Ascending aorta (tissue), 2 donors: ENCODE measurements around the gene NFIL3. TPM values are rescaled to one million over a fixed set of nuclear protein-coding genes. Genes with fewer than 3 reads are reported as not detected.

ENCODE experiments used
- DNase-seq, 2 donors: peaks; one replicate each; pipeline ENCODE4 v3.0.0-alpha.2; 2019; ENCODE audit warnings: low spot score in 2 of 2
- H3K27ac ChIP-seq, 2 donors: fragments of 200-600 bp; sonication (generic); one replicate each; pipeline ENCODE4 v1.5.1; 2016 to 2017; ENCODE audit warnings: mild to moderate bottlenecking in 1 of 2
- H3K27me3 ChIP-seq: fragments of 200-600 bp; sonication (generic); one replicate; pipeline ENCODE4 v1.5.1; 2017
- H3K36me3 ChIP-seq, 2 donors: fragments of 200-600 bp; sonication (generic); one replicate each; pipeline ENCODE4 v1.5.1; 2016
- H3K4me1 ChIP-seq, 2 donors: fragments of 200-600 bp; sonication (generic); one replicate each; pipeline ENCODE4 v1.5.1; 2016 to 2017; ENCODE audit warnings: mild to moderate bottlenecking in 1 of 2
- H3K4me3 ChIP-seq, 2 donors: fragments of 200-600 bp; sonication (generic); one replicate each; pipeline ENCODE4 v1.5.1; 2016 to 2017; ENCODE audit warnings: mild to moderate bottlenecking in 1 of 2
- H3K9me3 ChIP-seq, 2 donors: fragments of 200-600 bp; sonication (generic); one replicate each; pipeline ENCODE4 v1.5.1; 2016
- intact Hi-C: fragments of 100-400 bp; cut with DNase I; formaldehyde crosslinking; loops from one replicate; pipeline ENCODE4 v1.15.1; 2023
- total RNA-seq: library from RNA; depleted of rRNA; stranded (reverse); fragments of >200 nt; gene quantifications from one replicate; pipeline ENCODE4 v1.1.0, GENCODE V29; 2016
- TF ChIP-seq, protein P1 (sequence below), 3 experiments: fragments of 200-600 bp in 2 of 3; fragments of 450-650 bp in 1 of 3; sonication (generic) in 2 of 3; IDR thresholded peaks; one replicate each; pipeline ENCODE4 v1.5.1; 2016 to 2019; ENCODE audit warnings: antibody characterized with exemption in 3 of 3, mild to moderate bottlenecking in 1 of 3, moderate library complexity in 1 of 3

NFIL3 gene
- total RNA-seq, 1 donor from 2014 or later = 27.5 TPM

- TF ChIP-seq, protein P1, sequence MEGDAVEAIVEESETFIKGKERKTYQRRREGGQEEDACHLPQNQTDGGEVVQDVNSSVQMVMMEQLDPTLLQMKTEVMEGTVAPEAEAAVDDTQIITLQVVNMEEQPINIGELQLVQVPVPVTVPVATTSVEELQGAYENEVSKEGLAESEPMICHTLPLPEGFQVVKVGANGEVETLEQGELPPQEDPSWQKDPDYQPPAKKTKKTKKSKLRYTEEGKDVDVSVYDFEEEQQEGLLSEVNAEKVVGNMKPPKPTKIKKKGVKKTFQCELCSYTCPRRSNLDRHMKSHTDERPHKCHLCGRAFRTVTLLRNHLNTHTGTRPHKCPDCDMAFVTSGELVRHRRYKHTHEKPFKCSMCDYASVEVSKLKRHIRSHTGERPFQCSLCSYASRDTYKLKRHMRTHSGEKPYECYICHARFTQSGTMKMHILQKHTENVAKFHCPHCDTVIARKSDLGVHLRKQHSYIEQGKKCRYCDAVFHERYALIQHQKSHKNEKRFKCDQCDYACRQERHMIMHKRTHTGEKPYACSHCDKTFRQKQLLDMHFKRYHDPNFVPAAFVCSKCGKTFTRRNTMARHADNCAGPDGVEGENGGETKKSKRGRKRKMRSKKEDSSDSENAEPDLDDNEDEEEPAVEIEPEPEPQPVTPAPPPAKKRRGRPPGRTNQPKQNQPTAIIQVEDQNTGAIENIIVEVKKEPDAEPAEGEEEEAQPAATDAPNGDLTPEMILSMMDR (IDR thresholded peaks at IDR 0.05) = peak; percentile 55 to 65 (median 58)
- intact Hi-C loops = loop anchor here (2.0 kb wide), 2 partner anchors 396 to 518 kb away; no protein-coding TSS in a partner anchor
- H3K4me3 ChIP-seq = no peak overlapping the region
- no peak for DNase-seq
- no peaks in the 10 kb centered on the region for H3K9me3 ChIP-seq
- H3K27me3 ChIP-seq = no peaks in the 10 kb centered on the region
- H3K4me1 ChIP-seq = no peaks in the 10 kb centered on the region
- H3K36me3 ChIP-seq = no peaks in the 10 kb centered on the region
- no peak overlapping the region for H3K27ac ChIP-seq
These were observed 9.5 kb upstream of the NFIL3 start for GRCh38 chr9:91433180-91433579.

DNA sequence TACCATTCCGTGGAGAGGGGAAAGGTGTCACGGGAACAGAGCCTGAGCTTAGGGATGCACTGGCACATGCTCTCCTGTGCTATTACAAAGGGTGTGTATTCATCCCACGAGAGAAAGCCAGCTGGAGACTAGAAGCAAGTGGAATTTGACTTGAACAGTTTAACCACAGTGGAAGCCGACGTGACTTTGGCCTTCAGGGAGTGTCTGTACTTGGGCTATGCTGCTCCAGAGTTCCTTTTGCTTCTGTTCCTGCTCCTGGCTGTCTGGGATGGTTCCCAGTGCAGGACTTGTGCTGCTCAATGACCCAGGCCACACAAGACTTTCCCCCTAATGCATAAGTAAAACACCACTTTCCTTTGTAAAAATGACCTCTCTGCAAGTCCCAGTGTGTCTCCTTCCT is 7.9 kb upstream of the NFIL3 start:
- TF ChIP-seq, protein P1 (IDR thresholded peaks at IDR 0.05) = no peak
- H3K4me3 ChIP-seq = no peak overlapping the region
- H3K27me3 ChIP-seq = no peaks in the 10 kb centered on the region
- no peak overlapping the region for H3K27ac ChIP-seq
- H3K4me1 ChIP-seq = no peaks in the 10 kb centered on the region
- no peak for DNase-seq
- H3K36me3 ChIP-seq = no peaks in the 10 kb centered on the region
- intact Hi-C loops = no loop called here
- H3K9me3 ChIP-seq = no peaks in the 10 kb centered on the region

GRCh38 chr9:91429501-91429900 is 5.9 kb upstream of the NFIL3 start:
- no peak overlapping the region for H3K4me3 ChIP-seq
- DNase-seq = no peak
- no peaks in the 10 kb centered on the region for H3K36me3 ChIP-seq
- H3K4me1 ChIP-seq = peaks cover 0 to 5% of the 10 kb centered on the region in 2 donors
- TF ChIP-seq, protein P1 (IDR thresholded peaks at IDR 0.05) = no peak
- H3K9me3 ChIP-seq = no peaks in the 10 kb centered on the region
- intact Hi-C loops = loop anchor here (10.0 kb wide), 1 partner anchor 1325 kb away; no protein-coding TSS in a partner anchor
- no peak overlapping the region for H3K27ac ChIP-seq
- no peaks in the 10 kb centered on the region for H3K27me3 ChIP-seq

DNA sequence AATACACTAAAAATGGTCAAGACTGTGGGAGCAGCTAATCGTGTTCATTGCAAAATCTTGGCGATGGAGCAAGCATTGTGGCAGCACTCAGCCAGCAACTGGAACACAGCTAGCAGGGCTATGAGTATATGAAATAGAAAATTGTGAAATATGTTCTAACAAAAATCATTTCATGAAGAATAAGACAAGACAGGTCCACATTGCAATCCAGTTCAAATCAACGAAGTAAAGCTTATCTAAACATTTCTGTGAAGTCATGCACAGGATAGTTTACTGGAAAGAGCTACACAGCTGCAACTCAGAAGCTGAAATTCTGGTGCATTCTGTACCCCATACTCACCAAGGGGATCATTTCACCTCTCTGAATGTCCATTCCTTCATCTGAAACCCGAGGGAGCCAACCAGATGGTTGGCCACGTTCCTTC is 5.3 kb upstream of the NFIL3 start:
- H3K9me3 ChIP-seq = no peaks in the 10 kb centered on the region
- H3K27ac ChIP-seq = no peak overlapping the region
- no peak for DNase-seq
- intact Hi-C loops = loop anchor here (10.0 kb wide), 1 partner anchor 1324 kb away; no protein-coding TSS in a partner anchor
- H3K4me1 ChIP-seq = peaks cover 0 to 5% of the 10 kb centered on the region in 2 donors
- H3K4me3 ChIP-seq = no peak overlapping the region
- TF ChIP-seq, protein P1 (IDR thresholded peaks at IDR 0.05) = no peak
- H3K36me3 ChIP-seq = no peaks in the 10 kb centered on the region
- no peaks in the 10 kb centered on the region for H3K27me3 ChIP-seq

DNA sequence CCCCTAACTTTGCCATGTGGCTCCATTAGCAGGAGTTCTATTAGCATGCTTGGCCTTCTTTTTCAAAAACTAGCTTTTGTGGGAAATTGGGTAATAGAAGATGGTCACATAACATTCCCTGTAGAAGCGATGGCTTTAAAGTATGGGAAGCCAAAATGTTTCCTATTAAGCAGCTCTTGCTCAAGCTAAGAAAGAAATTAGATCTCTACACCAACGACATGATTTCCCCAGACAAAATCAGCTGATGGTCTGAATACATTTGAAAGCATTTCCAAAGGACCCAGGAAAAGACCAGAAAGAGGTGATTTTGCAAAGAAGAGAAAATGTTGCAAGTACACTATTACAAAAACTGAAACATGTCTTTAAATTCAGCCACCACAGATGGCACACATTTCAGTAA is 4.8 kb upstream of the NFIL3 start:
- H3K27ac ChIP-seq = peak overlapping the region in 1 of 2 donors; percentile 36
- intact Hi-C loops = loop anchor here (10.0 kb wide), 1 partner anchor 1324 kb away; no protein-coding TSS in a partner anchor

More for the DNA sequence above, 4.8 kb upstream of the NFIL3 start:
- Histone ChIP-seq H3K9me3 (no peaks in the 10 kb centered on the region), H3K4me3 (no peak overlapping the region), H3K4me1 (peaks cover 0 to 5% of the 10 kb centered on the region in 2 donors), H3K27me3 (no peaks in the 10 kb centered on the region), H3K36me3 (no peaks in the 10 kb centered on the region)
- no peak for DNase-seq
- TF ChIP-seq, protein P1 (IDR thresholded peaks at IDR 0.05) = no peak
